ENCODE measurements around the gene DMD.

DNA sequence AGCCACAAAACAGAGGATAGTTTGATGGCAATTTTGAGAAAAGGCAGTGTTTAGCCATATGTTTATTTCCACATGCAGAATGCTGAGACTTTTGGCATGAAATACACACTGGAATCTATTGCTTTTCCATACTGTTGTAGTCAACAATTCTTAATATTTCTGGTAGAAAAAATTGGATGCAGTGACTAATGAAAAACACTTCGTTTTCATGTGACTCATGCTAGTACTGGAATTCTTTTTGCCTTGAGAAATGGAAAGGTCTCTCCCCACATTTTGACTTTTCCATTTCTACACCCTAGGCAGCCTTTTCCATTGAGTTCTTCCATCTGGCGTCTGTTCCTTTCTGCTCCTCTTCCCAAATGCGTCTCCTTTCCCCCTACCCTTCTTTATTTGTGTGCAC lies 1714.3 kb downstream of the DMD start:
- no peak for TF ChIP-seq CTCF (IDR thresholded peaks at IDR 0.05)
- TF ChIP-seq POLR2A (IDR thresholded peaks at IDR 0.05), result no peak
- TF ChIP-seq EP300 (IDR thresholded peaks at IDR 0.05), result no peak

Measured in ovary (tissue), 3 donors.